H9 (cell line): ENCODE data around the gene CFAP77. TPM values are rescaled to one million over a fixed set of nuclear protein-coding genes. Genes with fewer than 3 reads are reported as not detected.

Experiments used
- DNase-seq: peaks from one replicate; pipeline ENCODE4 v3.0.0-alpha.2; 2017
- H2AFZ ChIP-seq: one replicate; pipeline ENCODE4 v1.6.1; 2013; ENCODE audit warnings: mild to moderate bottlenecking, low read length, control low read depth, moderate library complexity
- H2AK5ac ChIP-seq: 2 replicates; pipeline ENCODE4 v1.6.1; 2013; ENCODE audit warnings: low read length, control low read depth, mixed read lengths; ENCODE audit not compliant: insufficient read length
- H2BK120ac ChIP-seq: one replicate; pipeline ENCODE4 v1.6.1; 2013; ENCODE audit warnings: low read depth, mild to moderate bottlenecking, low read length, control low read depth, inconsistent platforms; ENCODE audit not compliant: poor library complexity, severe bottlenecking
- H2BK12ac ChIP-seq: 2 replicates; pipeline ENCODE4 v1.6.1; 2013; ENCODE audit warnings: low read length, control low read depth, mixed read lengths, low read depth; ENCODE audit not compliant: insufficient read length
- H2BK15ac ChIP-seq: 2 replicates; pipeline ENCODE4 v1.6.1; 2013; ENCODE audit warnings: low read depth, low read length, control low read depth
- H2BK20ac ChIP-seq: one replicate; pipeline ENCODE4 v1.6.1; 2013; ENCODE audit warnings: low read depth, mild to moderate bottlenecking, low read length, control low read depth, inconsistent platforms; ENCODE audit not compliant: poor library complexity, severe bottlenecking
- H2BK5ac ChIP-seq: 2 replicates; pipeline ENCODE4 v1.6.1; 2013; ENCODE audit warnings: low read length, control low read depth, mixed read lengths; ENCODE audit not compliant: insufficient read length
- H3K14ac ChIP-seq: 2 replicates; pipeline ENCODE4 v1.6.1; 2013; ENCODE audit warnings: low read length, control low read depth; ENCODE audit not compliant: insufficient read depth
- H3K18ac ChIP-seq: 2 replicates; pipeline ENCODE4 v1.6.1; 2013; ENCODE audit warnings: low read depth, mild to moderate bottlenecking, mixed read lengths, low read length, control low read depth; ENCODE audit not compliant: insufficient read length
- H3K23ac ChIP-seq: 2 replicates; pipeline ENCODE4 v1.6.1; 2013; ENCODE audit warnings: low read length, control low read depth, mixed read lengths, low read depth; ENCODE audit not compliant: insufficient read length
- H3K23me2 ChIP-seq: 2 replicates; pipeline ENCODE4 v1.6.1; 2013; ENCODE audit warnings: low read depth, mild to moderate bottlenecking, mixed read lengths, low read length, control low read depth; ENCODE audit not compliant: insufficient read length, poor library complexity, severe bottlenecking
- H3K27ac ChIP-seq: 2 replicates; pipeline ENCODE4 v1.5.1; 2013; ENCODE audit warnings: low read length, control low read depth, mixed read lengths, low read depth; ENCODE audit not compliant: insufficient read length
- H3K27me3 ChIP-seq: 2 replicates; pipeline ENCODE4 v1.6.1; 2013; ENCODE audit warnings: low read length, control low read depth, inconsistent platforms; ENCODE audit not compliant: insufficient read depth
- H3K4ac ChIP-seq: 2 replicates; pipeline ENCODE4 v1.6.1; 2013; ENCODE audit warnings: low read depth, mild to moderate bottlenecking, control low read depth, inconsistent platforms, low read length, moderate library complexity
- H3K4me1 ChIP-seq: 2 replicates; pipeline ENCODE4 v1.6.1; 2013; ENCODE audit warnings: low read length, control low read depth, inconsistent platforms; ENCODE audit not compliant: insufficient read depth
- H3K4me2 ChIP-seq: 2 replicates; pipeline ENCODE4 v1.6.1; 2013; ENCODE audit warnings: low read length, control low read depth, mixed read lengths; ENCODE audit not compliant: insufficient read length, insufficient read depth
- H3K56ac ChIP-seq: 2 replicates; pipeline ENCODE4 v1.6.1; 2013; ENCODE audit warnings: low read depth, mild to moderate bottlenecking, mixed read lengths, low read length, control low read depth; ENCODE audit not compliant: insufficient read length
- H3K79me1 ChIP-seq: 2 replicates; pipeline ENCODE4 v1.6.1; 2013; ENCODE audit warnings: low read depth, mild to moderate bottlenecking, moderate library complexity, low read length, control low read depth, inconsistent platforms; ENCODE audit not compliant: insufficient read depth, poor library complexity, severe bottlenecking
- H3K79me2 ChIP-seq: 2 replicates; pipeline ENCODE4 v1.6.1; 2013; ENCODE audit warnings: low read length, control low read depth, inconsistent platforms; ENCODE audit not compliant: insufficient read depth
- H3K9ac ChIP-seq: 2 replicates; pipeline ENCODE4 v1.6.1; 2013; ENCODE audit warnings: low read length, control low read depth, mixed read lengths; ENCODE audit not compliant: insufficient read length; ENCODE audit errors: extremely low read depth
- H3K9me3 ChIP-seq: one replicate; pipeline ENCODE4 v1.6.1; 2013; ENCODE audit warnings: low read depth, low read length, inconsistent platforms; ENCODE audit not compliant: control insufficient read depth
- H3T11ph ChIP-seq: one replicate; pipeline ENCODE4 v1.6.1; 2013; ENCODE audit warnings: mild to moderate bottlenecking, low read length, control low read depth, inconsistent platforms
- H4K20me1 ChIP-seq: one replicate; pipeline ENCODE4 v1.6.1; 2013; ENCODE audit not compliant: control insufficient read depth, insufficient read length, insufficient read depth
- H4K5ac ChIP-seq: 2 replicates; pipeline ENCODE4 v1.6.1; 2013; ENCODE audit warnings: low read depth, mild to moderate bottlenecking, mixed read lengths, low read length, control low read depth; ENCODE audit not compliant: insufficient read length
- H4K8ac ChIP-seq: replicated peaks from 2 replicates; pipeline ENCODE4 v1.6.1; 2013; ENCODE audit warnings: low read length, control low read depth, mixed read lengths, low read depth; ENCODE audit not compliant: insufficient read length
- H4K91ac ChIP-seq: 2 replicates; pipeline ENCODE4 v1.6.1; 2013; ENCODE audit warnings: low read depth, mild to moderate bottlenecking, moderate library complexity, mixed read lengths, low read length, control low read depth; ENCODE audit not compliant: insufficient read length
- H3K27ac Mint-ChIP-seq, 3 experiments: 2 replicates in 2 of 3; 3 replicates in 1 of 3; pipeline ENCODE4 v1.8.0; 2020 to 2021; ENCODE audit warnings: mixed read lengths in 3 of 3, mild to moderate bottlenecking in 1 of 3, moderate library complexity in 1 of 3
- H3K27me3 Mint-ChIP-seq: 2 replicates; pipeline ENCODE4 v1.8.0; 2021; ENCODE audit warnings: low read depth, mild to moderate bottlenecking, moderate library complexity, mixed read lengths
- H3K36me3 Mint-ChIP-seq, 3 experiments: 2 replicates in 2 of 3; 3 replicates in 1 of 3; pipeline ENCODE4 v1.8.0; 2020 to 2021; ENCODE audit warnings: low read depth in 3 of 3, mixed read lengths in 3 of 3; ENCODE audit not compliant: insufficient read depth in 1 of 3
- H3K4me1 Mint-ChIP-seq, 2 experiments: 2 replicates each; pipeline ENCODE4 v1.8.0; 2020; ENCODE audit warnings: mixed read lengths in 2 of 2
- H3K4me3 Mint-ChIP-seq, 2 experiments: 2 replicates in 1 of 2; 3 replicates in 1 of 2; pipeline ENCODE4 v1.8.0; 2020 to 2021; ENCODE audit warnings: mild to moderate bottlenecking in 2 of 2, mixed read lengths in 2 of 2, moderate library complexity in 1 of 2
- H3K9me3 Mint-ChIP-seq, 2 experiments: 2 replicates in 1 of 2; 3 replicates in 1 of 2; pipeline ENCODE4 v1.8.0; 2020; ENCODE audit warnings: mild to moderate bottlenecking in 2 of 2, mixed read lengths in 2 of 2, moderate library complexity in 1 of 2
- whole genome bisulfite sequencing: extraction: QIAGEN DNeasy Blood & Tissue Kit; methylation state at CpG from one replicate; pipeline ENCODE4 v1.1.7; 2013; ENCODE audit warnings: missing lambda C conversion rate, low lambda C conversion rate, mixed read lengths; ENCODE audit not compliant: insufficient read length; ENCODE audit errors: extremely low coverage; 5-methylcytosine and 5-hydroxymethylcytosine counted together
- total RNA-seq: library from RNA; stranded (reverse); gene quantifications from 2 replicates; pipeline ENCODE4 v1.2.1, GENCODE V29; 2021
- TF ChIP-seq, protein P1 (sequence below): fragments of 200-600 bp; sonication (generic); conservative IDR thresholded peaks from 3 replicates; pipeline ENCODE4 v1.8.0; 2021; ENCODE audit warnings: antibody characterized with exemption, mild to moderate bottlenecking

The CFAP77 gene
- total RNA-seq, 1 experiment from 2014 or later = 0.72 TPM

DNA sequence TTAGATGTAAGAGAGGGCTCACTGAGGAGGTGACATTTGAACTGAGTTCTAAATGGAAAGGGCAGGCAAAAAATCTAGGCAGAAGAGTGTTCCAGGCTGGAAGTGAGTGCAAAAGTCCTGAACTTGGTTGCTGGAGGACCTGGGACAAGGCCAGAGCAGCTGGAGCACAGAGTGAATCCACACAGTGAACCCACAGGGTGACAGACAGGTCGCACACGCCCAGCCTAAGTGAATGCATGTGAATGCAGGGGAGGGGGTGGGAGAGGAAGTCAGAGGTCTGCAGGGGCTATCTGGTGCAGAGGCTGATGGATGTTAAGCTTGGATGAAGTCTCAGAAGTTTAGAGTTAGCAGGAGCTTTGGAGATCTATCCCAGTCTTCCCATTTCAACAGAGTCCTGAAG, 2.8 kb upstream of the CFAP77 start:
- peak overlapping the region; percentile 87 for H3K4me2 ChIP-seq
- no peak overlapping the region for H3K23ac ChIP-seq
- DNase-seq = no peak
- WGBS = no CpG with 5 or more reads among the region's 2 CpGs
- no peaks in the 10 kb centered on the region for H4K20me1 ChIP-seq
- H3K9me3 ChIP-seq = no peaks in the 10 kb centered on the region
- peaks cover 24% of the 10 kb centered on the region for H3K27me3 Mint-ChIP-seq
- H3K27ac Mint-ChIP-seq = 0 out of 7 replicates have a peak overlapping the region, but pooled peaks of 1 of the 3 experiments have one; percentile 6
- peaks cover 3% of the 10 kb centered on the region; the same call in 1 of the 2 replicates for H3K4me1 ChIP-seq
- no peak overlapping the region for H2BK20ac ChIP-seq
- no peak overlapping the region for H3K4ac ChIP-seq
- no peaks in the 10 kb centered on the region for H3K79me1 ChIP-seq
- no peak overlapping the region for H4K91ac ChIP-seq
- peaks cover 7 to 22% (median 14%) of the 10 kb centered on the region in 3 experiments for H3K36me3 Mint-ChIP-seq
- TF ChIP-seq, protein P1, sequence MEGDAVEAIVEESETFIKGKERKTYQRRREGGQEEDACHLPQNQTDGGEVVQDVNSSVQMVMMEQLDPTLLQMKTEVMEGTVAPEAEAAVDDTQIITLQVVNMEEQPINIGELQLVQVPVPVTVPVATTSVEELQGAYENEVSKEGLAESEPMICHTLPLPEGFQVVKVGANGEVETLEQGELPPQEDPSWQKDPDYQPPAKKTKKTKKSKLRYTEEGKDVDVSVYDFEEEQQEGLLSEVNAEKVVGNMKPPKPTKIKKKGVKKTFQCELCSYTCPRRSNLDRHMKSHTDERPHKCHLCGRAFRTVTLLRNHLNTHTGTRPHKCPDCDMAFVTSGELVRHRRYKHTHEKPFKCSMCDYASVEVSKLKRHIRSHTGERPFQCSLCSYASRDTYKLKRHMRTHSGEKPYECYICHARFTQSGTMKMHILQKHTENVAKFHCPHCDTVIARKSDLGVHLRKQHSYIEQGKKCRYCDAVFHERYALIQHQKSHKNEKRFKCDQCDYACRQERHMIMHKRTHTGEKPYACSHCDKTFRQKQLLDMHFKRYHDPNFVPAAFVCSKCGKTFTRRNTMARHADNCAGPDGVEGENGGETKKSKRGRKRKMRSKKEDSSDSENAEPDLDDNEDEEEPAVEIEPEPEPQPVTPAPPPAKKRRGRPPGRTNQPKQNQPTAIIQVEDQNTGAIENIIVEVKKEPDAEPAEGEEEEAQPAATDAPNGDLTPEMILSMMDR = no peak
- H2AK5ac ChIP-seq = no peak overlapping the region
- no peak overlapping the region for H4K8ac ChIP-seq
- peaks cover 9% of the 10 kb centered on the region; the same call in 1 of the 2 replicates for H3K79me2 ChIP-seq
- no peak overlapping the region for H2BK12ac ChIP-seq
- H3K14ac ChIP-seq = no peak overlapping the region
- H2AFZ ChIP-seq = no peak overlapping the region
- H3K56ac ChIP-seq = no peak overlapping the region
- H3K4me3 Mint-ChIP-seq = peak overlapping the region; percentile 87 to 93
- no peaks in the 10 kb centered on the region; the same call in 1 of the 2 replicates for H3K27me3 ChIP-seq
- no peak overlapping the region for H2BK5ac ChIP-seq
- no peak overlapping the region for H4K5ac ChIP-seq
- no peak overlapping the region for H3T11ph ChIP-seq
- H3K4me1 Mint-ChIP-seq = peaks cover 23 to 30% of the 10 kb centered on the region in 2 experiments
- H3K27ac ChIP-seq = no peak overlapping the region
- peaks cover 14% of the 10 kb centered on the region for H3K23me2 ChIP-seq
- H3K18ac ChIP-seq = no peak overlapping the region
- H3K9ac ChIP-seq = no peak overlapping the region
- no peak overlapping the region for H2BK120ac ChIP-seq
- H2BK15ac ChIP-seq = no peak overlapping the region
- H3K9me3 Mint-ChIP-seq = no peaks in the 10 kb centered on the region; a peak in 2 of 5 replicates
